ENCODE results near the gene SDCBP2. TPM values are rescaled to one million over a fixed set of nuclear protein-coding genes. Genes with fewer than 3 reads are reported as not detected.

The SDCBP2 gene
- total and polyA plus RNA-seq, 2 experiments from 2014 or later = 4.2 to 5.5 TPM

- Histone ChIP-seq H3K36me3 (ENCODE audit: low read depth) (no peaks in the 10 kb centered on the region), H2AFZ (no peak overlapping the region), H3K4me1 (ENCODE audit: insufficient read depth) (no peaks in the 10 kb centered on the region; the same call in 1 of the 2 replicates), H4K20me1 (ENCODE audit: insufficient read depth) (no peaks in the 10 kb centered on the region), H3K4me2 (ENCODE audit: unreplicated experiment) (no peak overlapping the region), H3K79me2 (ENCODE audit: insufficient read depth) (no peaks in the 10 kb centered on the region), H3K27me3 (replicated peaks; ENCODE audit: insufficient read depth) (no peaks in the 10 kb centered on the region), H3K27ac (no peak overlapping the region), H3K4me3 (no peak overlapping the region), H3K9me2 (ENCODE audit: insufficient read depth) (no peaks in the 10 kb centered on the region), H3K9me3 (ENCODE audit: low read depth) (no peaks in the 10 kb centered on the region), H3F3A (ENCODE audit: insufficient read depth) (no peaks in the 10 kb centered on the region), H3K9ac (no peak overlapping the region)
- no peak for TF ChIP-seq EZH2phosphoT487 (IDR thresholded peaks at IDR 0.05; ENCODE audit: insufficient read depth, low read depth)
- TF ChIP-seq EZH2 (IDR thresholded peaks at IDR 0.05; ENCODE audit: insufficient read depth, poor library complexity, severe bottlenecking) = no peak
- peak; percentile 9 for DNase-seq
- in situ Hi-C loops (cut with MboI) = no loop called here
- WGBS, 2 experiments (ENCODE audit: low coverage in 1 of 2, low lambda C conversion rate in 2 of 2, missing lambda C conversion rate in 2 of 2) = 79 to 84% methylated on average over 6 of the region's 6 CpGs
Observed at GRCh38 chr20:1280195-1281102, 48.5 kb downstream of the SDCBP2 start.

GRCh38 chr20:1278993-1279392, 49.9 kb downstream of the SDCBP2 start:
- Histone ChIP-seq H3K27ac (no peak overlapping the region), H3K36me3 (ENCODE audit: low read depth) (no peaks in the 10 kb centered on the region), H3K4me3 (no peak overlapping the region), H3F3A (ENCODE audit: insufficient read depth) (no peaks in the 10 kb centered on the region), H3K4me1 (ENCODE audit: insufficient read depth) (no peaks in the 10 kb centered on the region; the same call in 1 of the 2 replicates), H3K9ac (no peak overlapping the region), H3K9me3 (ENCODE audit: low read depth) (no peaks in the 10 kb centered on the region), H3K79me2 (ENCODE audit: insufficient read depth) (no peaks in the 10 kb centered on the region), H3K4me2 (ENCODE audit: unreplicated experiment) (no peak overlapping the region), H3K27me3 (replicated peaks; ENCODE audit: insufficient read depth) (no peaks in the 10 kb centered on the region), H3K9me2 (ENCODE audit: insufficient read depth) (no peaks in the 10 kb centered on the region), H2AFZ (no peak overlapping the region), H4K20me1 (ENCODE audit: insufficient read depth) (no peaks in the 10 kb centered on the region)
- 89 to 92% methylated on average over 4 of the region's 4 CpGs for WGBS, 2 experiments (ENCODE audit: low coverage in 1 of 2, low lambda C conversion rate in 2 of 2, missing lambda C conversion rate in 2 of 2)
- DNase-seq = no peak
- in situ Hi-C loops (cut with MboI) = no loop called here
- TF ChIP-seq EZH2 (IDR thresholded peaks at IDR 0.05; ENCODE audit: insufficient read depth, poor library complexity, severe bottlenecking) (no peak), EZH2phosphoT487 (IDR thresholded peaks at IDR 0.05; ENCODE audit: insufficient read depth, low read depth) (no peak)

DNA sequence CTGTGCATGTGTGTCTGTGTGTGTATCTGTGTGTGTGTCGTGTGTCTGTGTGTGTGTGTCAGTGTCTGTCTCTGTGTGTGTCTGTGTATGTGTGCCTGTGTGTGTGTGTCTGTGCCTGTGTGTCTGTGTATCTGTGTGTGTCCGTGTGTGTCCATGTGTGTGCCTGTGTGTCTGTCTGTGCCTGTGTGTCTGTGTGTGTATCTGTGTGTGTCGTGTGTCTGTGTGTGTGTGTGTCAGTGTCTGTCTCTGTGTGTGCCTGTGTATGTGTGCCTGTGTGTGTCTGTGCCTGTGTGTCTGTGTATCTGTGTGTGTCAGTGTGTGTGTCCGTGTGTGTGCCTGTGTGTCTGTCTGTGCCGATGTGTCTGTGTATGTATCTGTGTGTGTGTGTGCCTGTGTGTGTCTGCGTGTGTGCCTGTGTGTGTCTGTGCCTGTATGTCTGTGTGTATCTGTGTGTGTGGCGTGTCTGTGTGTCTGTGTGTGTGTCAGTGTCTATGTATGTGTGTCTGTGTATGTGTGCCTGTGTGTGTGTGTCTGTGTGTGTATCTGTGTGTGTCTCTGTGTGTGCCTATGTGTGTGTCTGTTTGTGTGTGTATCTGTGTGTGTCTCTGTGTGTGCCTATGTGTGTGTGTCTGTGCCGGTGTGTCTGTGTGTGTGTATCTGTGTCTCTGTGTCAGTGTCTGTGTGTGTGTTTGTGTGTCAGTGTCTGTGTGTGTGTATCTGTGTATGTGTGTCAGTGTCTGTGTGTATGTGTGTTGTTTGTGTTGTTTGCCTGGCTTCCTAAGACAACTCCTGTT, 51.2 kb downstream of the SDCBP2 start:
- Histone ChIP-seq H2AFZ (no peak overlapping the region), H3K36me3 (ENCODE audit: low read depth) (no peaks in the 10 kb centered on the region), H3K9me2 (ENCODE audit: insufficient read depth) (no peaks in the 10 kb centered on the region), H3F3A (ENCODE audit: insufficient read depth) (no peaks in the 10 kb centered on the region), H3K9ac (no peak overlapping the region), H3K9me3 (ENCODE audit: low read depth) (no peaks in the 10 kb centered on the region), H3K4me1 (ENCODE audit: insufficient read depth) (no peaks in the 10 kb centered on the region; the same call in 1 of the 2 replicates), H3K27ac (no peak overlapping the region), H3K4me3 (no peak overlapping the region), H4K20me1 (ENCODE audit: insufficient read depth) (no peaks in the 10 kb centered on the region), H3K27me3 (replicated peaks; ENCODE audit: insufficient read depth) (no peaks in the 10 kb centered on the region), H3K4me2 (ENCODE audit: unreplicated experiment) (no peak overlapping the region), H3K79me2 (ENCODE audit: insufficient read depth) (no peaks in the 10 kb centered on the region)
- WGBS, 2 experiments (ENCODE audit: low coverage in 1 of 2, low lambda C conversion rate in 2 of 2, missing lambda C conversion rate in 2 of 2) = 84 to 85% methylated on average over 8 of the region's 8 CpGs
- in situ Hi-C loops (cut with MboI) = no loop called here
- TF ChIP-seq EZH2phosphoT487 (IDR thresholded peaks at IDR 0.05; ENCODE audit: insufficient read depth, low read depth) = no peak
- no peak for TF ChIP-seq EZH2 (IDR thresholded peaks at IDR 0.05; ENCODE audit: insufficient read depth, poor library complexity, severe bottlenecking)
- no peak for DNase-seq

DNA sequence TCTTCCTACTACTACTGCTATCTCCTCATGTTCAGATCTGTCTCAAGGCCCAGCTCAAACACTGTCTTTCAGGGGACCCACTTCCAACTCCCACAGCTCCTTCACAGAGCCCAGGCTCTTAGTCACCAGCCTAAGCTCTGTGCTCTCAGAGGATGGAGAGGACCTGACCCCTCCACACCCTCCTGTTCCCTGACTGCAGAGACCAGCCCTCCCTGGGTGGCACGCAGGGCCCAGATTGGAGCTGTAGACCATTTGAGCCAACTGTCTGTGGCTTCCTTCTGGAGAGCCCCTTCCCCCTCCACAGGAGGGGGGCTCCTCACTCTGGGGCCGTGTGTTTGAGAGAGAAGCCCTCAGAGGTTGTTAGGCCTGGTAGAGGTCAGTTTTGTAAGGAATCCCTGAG, 53.0 kb downstream of the SDCBP2 start:
- no peaks in the 10 kb centered on the region for H3K79me2 ChIP-seq (ENCODE audit: insufficient read depth)
- in situ Hi-C loops (cut with MboI) = no loop called here
- H3K36me3 ChIP-seq (ENCODE audit: low read depth) = no peaks in the 10 kb centered on the region
- WGBS, 2 experiments (ENCODE audit: low coverage in 1 of 2, low lambda C conversion rate in 2 of 2, missing lambda C conversion rate in 2 of 2) = 85 to 100% methylated on average over 2 of the region's 2 CpGs
- no peak for DNase-seq
- no peaks in the 10 kb centered on the region for H3F3A ChIP-seq (ENCODE audit: insufficient read depth)
- H3K27me3 ChIP-seq (replicated peaks; ENCODE audit: insufficient read depth) = no peaks in the 10 kb centered on the region
- H4K20me1 ChIP-seq (ENCODE audit: insufficient read depth) = no peaks in the 10 kb centered on the region
- no peak overlapping the region for H2AFZ ChIP-seq
- no peak overlapping the region for H3K9ac ChIP-seq
- no peak overlapping the region for H3K27ac ChIP-seq
- H3K4me1 ChIP-seq (ENCODE audit: insufficient read depth) = no peaks in the 10 kb centered on the region; the same call in 1 of the 2 replicates
- H3K9me2 ChIP-seq (ENCODE audit: insufficient read depth) = no peaks in the 10 kb centered on the region
- no peak overlapping the region for H3K4me3 ChIP-seq
- H3K4me2 ChIP-seq (ENCODE audit: unreplicated experiment) = no peak overlapping the region
- TF ChIP-seq EZH2phosphoT487 (IDR thresholded peaks at IDR 0.05; ENCODE audit: insufficient read depth, low read depth) (no peak), EZH2 (IDR thresholded peaks at IDR 0.05; ENCODE audit: insufficient read depth, poor library complexity, severe bottlenecking) (no peak)
- H3K9me3 ChIP-seq (ENCODE audit: low read depth) = no peaks in the 10 kb centered on the region

All from GM23248 (cell line).